OCI-LY3 (cell line): ENCODE measurements around the gene TMEM240.

Experiments used
- CTCF ChIP-seq: fragments of 200-600, 300-600 bp; sonication (generic); IDR thresholded peaks from 2 replicates; pipeline ENCODE4 v1.5.1; 2014; ENCODE audit warnings: antibody characterized with exemption, low read length, low read depth
- EZH2phosphoT487 ChIP-seq: fragments of 200-600 bp; shearing (Covaris generic); IDR thresholded peaks from 2 replicates; pipeline ENCODE4 v1.6.1; 2018; ENCODE audit warnings: antibody characterized with exemption, mixed run types, low read depth

- TF ChIP-seq EZH2phosphoT487 (no peak), CTCF (no peak)
Measured at GRCh38 chr1:1529321-1529720, 11.1 kb downstream of the TMEM240 start.
